Naive thymus-derived CD8-positive, alpha-beta T cell (primary cell): ENCODE data around the gene RFX1. TPM values are rescaled to one million over a fixed set of nuclear protein-coding genes. Genes with fewer than 3 reads are reported as not detected.
"Not testable (repeated sequence)": the region's sequence is repeated elsewhere in the genome, so short reads cannot be mapped to it uniquely, and the experiment has no call there.

Experiments used
- ATAC-seq, 2 donors: fragments of 150-1000 bp; cut with Tn5 transposase in 1 of 2; sonication (Bioruptor Pico), chemical (Tn5 transposase) in 1 of 2; 1 replicate in 1 of 2; 2 replicates in 1 of 2; pipeline ENCODE4 v1.10.0; 2021; ENCODE audit warnings: mild to moderate bottlenecking in 2 of 2, moderate library complexity in 2 of 2
- POLR2A ChIA-PET: fragments of 350-600 bp; sonication (Branson Sonifier 250); formaldehyde crosslinking; loops from one replicate; lab custom pipeline; 2021; ENCODE audit warnings: antibody characterized with exemption; lab: Charles Lee
- DNase-seq, 10 donors: peaks; one replicate each; pipeline versions ENCODE4 v3.0.0 to v3.0.0-alpha.2; 2020 to 2022
- H3K27ac Mint-ChIP-seq, 10 donors: one replicate each; pipeline ENCODE4 v1.8.0; 2020 to 2022; ENCODE audit warnings: mild to moderate bottlenecking in 10 of 10, mixed read lengths in 10 of 10, moderate library complexity in 4 of 10, inconsistent platforms in 1 of 10
- H3K27me3 Mint-ChIP-seq, 5 donors: one replicate each; pipeline ENCODE4 v1.8.0; 2021 to 2022; ENCODE audit warnings: mixed read lengths in 5 of 5
- H3K36me3 Mint-ChIP-seq, 3 donors: one replicate each; pipeline ENCODE4 v1.8.0; 2020 to 2022; ENCODE audit warnings: mixed read lengths in 3 of 3, mild to moderate bottlenecking in 2 of 3, inconsistent platforms in 1 of 3
- H3K4me1 Mint-ChIP-seq, 4 donors: one replicate each; pipeline ENCODE4 v1.8.0; 2021 to 2022; ENCODE audit warnings: mixed read lengths in 4 of 4
- H3K4me3 Mint-ChIP-seq, 10 donors: one replicate each; pipeline ENCODE4 v1.8.0; 2020 to 2022; ENCODE audit warnings: mild to moderate bottlenecking in 10 of 10, mixed read lengths in 10 of 10, moderate library complexity in 6 of 10, inconsistent platforms in 1 of 10
- H3K9me3 Mint-ChIP-seq, 9 donors: one replicate each; pipeline ENCODE4 v1.8.0; 2020 to 2022; ENCODE audit warnings: mixed read lengths in 9 of 9, mild to moderate bottlenecking in 3 of 9, inconsistent platforms in 1 of 9, moderate library complexity in 1 of 9
- polyA plus RNA-seq, 3 donors: library from polyadenylated mRNA; unstranded; fragments of 300-500 nt; fragmentation: Illumina TruSeq; gene quantifications; one replicate each; pipeline ENCODE4 v1.2.3, GENCODE V29; 2021
- total RNA-seq, 8 experiments: library from RNA in 2 of 8; stranded (reverse) in 2 of 8; gene quantifications; one replicate each; pipeline ENCODE4 v1.2.3 and lab custom pipeline; 2021 to 2026

The RFX1 gene
- total and polyA plus RNA-seq, 5 experiments from 2014 or later = 0.84 to 18.8 (median 1.1) TPM

DNA sequence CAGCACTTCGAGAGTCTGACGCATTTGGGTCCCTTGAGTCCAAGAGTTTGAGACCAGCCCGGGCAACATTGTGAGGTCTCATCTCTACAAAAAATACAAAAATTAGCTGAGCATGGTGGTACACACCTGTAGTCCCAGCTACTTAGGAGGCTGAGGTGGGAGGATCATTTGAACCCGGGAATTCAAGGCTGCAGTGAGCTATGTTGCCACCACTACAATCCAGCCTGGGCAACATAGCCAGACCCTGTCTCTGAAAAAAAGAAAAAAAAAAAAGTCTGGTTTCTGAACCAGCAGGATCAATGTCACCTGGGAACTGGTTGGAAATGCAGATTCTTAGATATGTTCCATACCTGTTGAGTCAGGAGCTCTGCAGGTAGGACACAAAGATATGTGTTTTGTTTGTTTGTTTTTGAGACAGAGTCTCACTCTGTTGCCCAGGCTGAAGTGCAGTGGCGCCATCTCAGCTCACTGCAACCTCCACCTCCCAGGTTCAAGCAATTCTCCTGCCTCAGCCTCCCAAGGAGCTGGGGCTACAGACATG lies 20.6 kb upstream of the RFX1 start:
- not testable (repeated sequence) for ATAC-seq, H3K36me3 Mint-ChIP-seq, DNase-seq, H3K9me3 Mint-ChIP-seq, H3K4me3 Mint-ChIP-seq, H3K27ac Mint-ChIP-seq, H3K27me3 Mint-ChIP-seq
- peaks cover 12 to 47% (median 26%) of the 10 kb centered on the region in 4 donors for H3K4me1 Mint-ChIP-seq
- POLR2A ChIA-PET = interaction anchor here (0.5 to 7.5 kb wide), 3 partner anchors 21 to 54 kb away, joined by 3 to 143 read pairs (median 5); partner anchors contain the start of gene RFX1

GRCh38 chr19:14023404-14024235 lies 17.5 kb upstream of the RFX1 start:
- Mint-ChIP-seq H3K27me3 (no peaks in the 10 kb centered on the region), H3K36me3 (no peaks in the 10 kb centered on the region), H3K9me3 (no peaks in the 10 kb centered on the region), H3K4me3 (peak overlapping the region in 1 of 10 donors; percentile 58), H3K27ac (peak overlapping the region in 4 of 10 donors; percentile 15 to 67 (median 52)), H3K4me1 (peaks cover 4 to 28% (median 11%) of the 10 kb centered on the region in 4 donors)
- ATAC-seq (no peak), DNase-seq (no peak)
- POLR2A ChIA-PET = interaction anchor here (0.6 kb wide), 1 partner anchor 144 kb away, joined by 4 read pairs; no protein-coding TSS in a partner anchor

GRCh38 chr19:14022469-14022868 lies 16.3 kb upstream of the RFX1 start:
- Mint-ChIP-seq H3K4me1 (peaks cover 0 to 28% (median 11%) of the 10 kb centered on the region in 4 donors), H3K36me3 (no peaks in the 10 kb centered on the region), H3K27ac (no peak overlapping the region), H3K27me3 (no peaks in the 10 kb centered on the region), H3K4me3 (no peak overlapping the region), H3K9me3 (no peaks in the 10 kb centered on the region)
- ATAC-seq = no peak
- DNase-seq = no peak
- POLR2A ChIA-PET = interaction anchor here (1.3 to 2.0 kb wide), 2 partner anchors 9 to 16 kb away, joined by 8 to 10 read pairs; partner anchors contain the start of genes IL27RA and RFX1

GRCh38 chr19:14021474-14021873 lies 15.4 kb upstream of the RFX1 start:
- ATAC-seq (no peak), DNase-seq (no peak)
- peaks cover 0 to 24% (median 10%) of the 10 kb centered on the region in 4 donors for H3K4me1 Mint-ChIP-seq
- H3K27me3 Mint-ChIP-seq = no peaks in the 10 kb centered on the region
- H3K27ac Mint-ChIP-seq = peak overlapping the region in 1 of 10 donors; percentile 35
- H3K36me3 Mint-ChIP-seq = no peaks in the 10 kb centered on the region
- H3K4me3 Mint-ChIP-seq = no peak overlapping the region
- POLR2A ChIA-PET = interaction anchor here (0.5 to 2.0 kb wide), 4 partner anchors 10 to 28 kb away, joined by 3 to 10 read pairs (median 6); partner anchors contain the start of genes IL27RA and RFX1
- no peaks in the 10 kb centered on the region for H3K9me3 Mint-ChIP-seq

- POLR2A ChIA-PET = interaction anchor here (1.4 to 3.2 kb wide), 2 partner anchors 12 to 14 kb away, joined by 4 to 12 read pairs; partner anchors contain the start of genes IL27RA and RFX1
- not testable (repeated sequence) for ATAC-seq, H3K27ac Mint-ChIP-seq, H3K36me3 Mint-ChIP-seq, H3K9me3 Mint-ChIP-seq, DNase-seq, H3K4me3 Mint-ChIP-seq, H3K27me3 Mint-ChIP-seq
- peaks cover 0 to 28% (median 9%) of the 10 kb centered on the region in 4 donors for H3K4me1 Mint-ChIP-seq
Observed at GRCh38 chr19:14019739-14020138, 13.6 kb upstream of the RFX1 start.

DNA sequence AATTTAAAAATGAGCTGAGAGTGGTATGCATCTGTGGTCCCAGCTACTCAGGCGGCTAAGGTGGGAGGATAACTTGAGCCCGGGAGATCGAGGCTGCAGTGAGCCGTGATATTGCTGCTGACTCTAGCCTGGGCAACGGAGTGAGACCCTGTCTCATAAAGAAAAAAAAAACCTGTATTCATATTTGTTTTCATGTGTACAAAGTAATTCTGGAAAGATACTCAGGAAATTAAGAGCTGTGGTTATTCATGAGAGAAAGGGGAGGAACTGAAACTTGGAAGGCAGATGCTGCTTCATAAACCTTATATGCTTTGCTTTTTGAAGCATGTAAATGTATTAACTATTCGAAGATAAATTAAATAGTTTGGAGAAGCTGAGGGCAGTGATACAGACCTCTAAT lies 13.0 kb upstream of the RFX1 start:
- ATAC-seq (no peak), DNase-seq (no peak)
- POLR2A ChIA-PET = interaction anchor here (0.5 to 3.2 kb wide), 6 partner anchors 11 to 315 kb away, joined by 3 to 12 read pairs (median 4); partner anchors contain the start of genes IL27RA and RFX1
- Mint-ChIP-seq H3K4me1 (peaks cover 0 to 31% (median 9%) of the 10 kb centered on the region in 4 donors), H3K4me3 (peak overlapping the region in 1 of 10 donors; percentile 65), H3K9me3 (no peaks in the 10 kb centered on the region), H3K36me3 (no peaks in the 10 kb centered on the region), H3K27ac (no peak overlapping the region), H3K27me3 (no peaks in the 10 kb centered on the region)

GRCh38 chr19:14015524-14016035 lies 9.5 kb upstream of the RFX1 start:
- POLR2A ChIA-PET = interaction anchor here (0.6 to 1.4 kb wide), 4 partner anchors 9 to 100 kb away, joined by 3 to 5 read pairs (median 4); partner anchors contain the start of genes IL27RA and RFX1
- H3K9me3 Mint-ChIP-seq = no peaks in the 10 kb centered on the region
- ATAC-seq = no peak
- no peaks in the 10 kb centered on the region for H3K36me3 Mint-ChIP-seq
- peak overlapping the region in 1 of 10 donors; percentile 29 for H3K4me3 Mint-ChIP-seq
- DNase-seq = no peak
- no peaks in the 10 kb centered on the region for H3K27me3 Mint-ChIP-seq
- H3K4me1 Mint-ChIP-seq = peaks cover 0 to 21% (median 2%) of the 10 kb centered on the region in 4 donors
- H3K27ac Mint-ChIP-seq = no peak overlapping the region

- no peaks in the 10 kb centered on the region for H3K9me3 Mint-ChIP-seq
- H3K4me3 Mint-ChIP-seq = no peak overlapping the region
- H3K27me3 Mint-ChIP-seq = no peaks in the 10 kb centered on the region
- H3K27ac Mint-ChIP-seq = no peak overlapping the region
- peaks cover 0 to 11% (median 5%) of the 10 kb centered on the region in 4 donors for H3K4me1 Mint-ChIP-seq
- POLR2A ChIA-PET = no interaction called here
- ATAC-seq = no peak
- no peaks in the 10 kb centered on the region for H3K36me3 Mint-ChIP-seq
- no peak for DNase-seq
Observed at GRCh38 chr19:14012378-14012915, 6.3 kb upstream of the RFX1 start.

DNA sequence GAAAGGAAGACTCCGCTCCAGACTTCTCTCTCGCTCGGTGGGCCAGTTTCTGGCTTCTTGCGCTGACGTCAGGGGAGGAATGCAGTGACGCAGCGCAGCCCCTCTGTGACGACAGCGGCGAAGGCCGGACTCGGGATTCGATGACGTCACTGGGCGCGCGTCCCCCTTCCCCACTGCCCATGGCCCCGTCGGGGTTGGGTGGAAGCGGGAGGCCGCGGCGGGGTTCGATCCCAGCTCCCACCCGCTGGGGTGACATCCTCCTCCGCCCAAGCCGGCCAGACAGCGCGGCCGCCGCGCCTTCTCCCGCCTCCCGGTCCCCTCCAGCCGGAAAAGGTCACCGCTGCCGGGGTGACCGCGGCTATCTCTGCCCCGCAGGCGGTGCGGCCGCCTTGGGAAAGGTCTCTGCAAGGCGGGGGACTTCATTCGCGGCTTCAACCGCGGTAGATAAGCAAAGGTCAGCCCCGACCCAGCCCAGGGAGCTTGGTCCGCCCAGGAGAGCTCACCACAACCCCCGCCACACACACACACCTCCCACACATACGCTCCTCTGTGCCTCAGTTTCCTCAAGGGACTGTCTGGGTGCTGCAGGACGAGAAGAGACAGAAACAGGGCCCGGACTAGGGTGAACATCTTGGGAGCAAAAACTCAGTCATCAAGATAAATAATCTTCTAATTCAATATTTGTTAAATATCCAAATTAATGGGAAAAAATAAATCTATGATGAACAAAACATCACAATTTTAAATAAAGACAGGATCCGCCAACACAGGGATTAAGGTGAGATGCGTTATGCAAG lies 844 bp upstream of the RFX1 start:
- Mint-ChIP-seq H3K4me1 (peaks cover 18 to 42% (median 41%) of the 10 kb centered on the region in 4 donors), H3K9me3 (no peaks in the 10 kb centered on the region), H3K4me3 (peak overlapping the region; percentile 81 to 98 (median 91)), H3K27ac (peak overlapping the region; percentile 95 to 100 (median 99)), H3K36me3 (no peaks in the 10 kb centered on the region), H3K27me3 (peaks cover 0 to 2% (median 0%) of the 10 kb centered on the region in 5 donors)
- POLR2A ChIA-PET = interaction anchor here (0.6 to 18.9 kb wide), 23 partner anchors 9 to 511 kb away, joined by 3 to 481 read pairs (median 5); partner anchors contain the start of genes ASF1B, BRME1, CC2D1A and DCAF15
- DNase-seq = peak in 2 of 10 donors; percentile 73 to 95
- peak; percentile 9 to 31 for ATAC-seq

DNA sequence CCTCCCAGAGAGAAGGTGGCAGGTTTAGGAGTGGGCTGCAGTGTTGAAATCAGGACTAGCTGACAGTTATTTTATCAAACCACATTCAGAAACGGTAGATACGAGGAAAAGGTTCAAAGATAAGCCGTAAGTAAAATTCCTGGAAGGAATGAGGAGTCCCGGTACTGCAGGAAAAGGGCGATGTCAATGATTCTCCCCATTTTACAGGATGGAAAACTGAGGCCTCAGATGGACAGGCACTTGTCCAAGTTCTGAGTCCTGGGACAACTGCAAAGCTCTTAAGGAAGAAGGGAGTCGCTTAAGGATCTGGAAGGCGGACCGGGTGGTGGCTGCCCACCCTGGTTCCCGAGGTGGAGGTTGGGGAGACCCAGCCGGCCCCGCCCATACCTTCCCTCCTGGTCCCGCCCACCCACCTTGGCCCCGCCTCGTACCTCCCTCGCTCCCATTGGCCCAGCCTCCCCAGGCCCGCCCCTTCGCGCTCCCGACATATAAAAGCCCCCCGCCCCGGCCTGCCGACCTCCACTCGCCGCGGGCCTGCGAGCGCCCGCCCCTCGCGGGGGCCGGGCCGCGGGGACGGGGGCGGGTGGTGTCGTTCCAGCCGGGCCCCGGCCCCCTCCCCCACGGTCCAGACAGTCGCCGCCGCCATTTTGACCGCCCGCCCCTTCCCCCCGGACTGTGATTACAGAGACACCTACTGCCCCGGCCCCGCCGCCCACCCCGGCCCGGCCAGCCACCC lies 603 bp downstream of the RFX1 start:
- H3K9me3 Mint-ChIP-seq = no peaks in the 10 kb centered on the region
- H3K27me3 Mint-ChIP-seq = peaks cover 0 to 2% (median 0%) of the 10 kb centered on the region in 5 donors
- peak; percentile 89 to 96 (median 92) for DNase-seq
- H3K4me3 Mint-ChIP-seq = peak overlapping the region; percentile 68 to 98 (median 91)
- peak; percentile 45 to 48 for ATAC-seq
- peak overlapping the region; percentile 90 to 100 (median 99) for H3K27ac Mint-ChIP-seq
- peaks cover 21 to 57% (median 53%) of the 10 kb centered on the region in 4 donors for H3K4me1 Mint-ChIP-seq
- POLR2A ChIA-PET = interaction anchor here (0.7 to 18.9 kb wide), 24 partner anchors 8 to 512 kb away, joined by 3 to 481 read pairs (median 5); partner anchors contain the start of genes ASF1B, BRME1, CC2D1A and DCAF15
- H3K36me3 Mint-ChIP-seq = peaks cover 0 to 4% (median 0%) of the 10 kb centered on the region in 3 donors
